ENCODE results near the gene RPTOR. TPM values are rescaled to one million over a fixed set of nuclear protein-coding genes. Genes with fewer than 3 reads are reported as not detected.

Gene RPTOR
- polyA plus RNA-seq, 1 of the 3 experiments (the other 2 are of a cell fraction): 14.9 TPM

DNA sequence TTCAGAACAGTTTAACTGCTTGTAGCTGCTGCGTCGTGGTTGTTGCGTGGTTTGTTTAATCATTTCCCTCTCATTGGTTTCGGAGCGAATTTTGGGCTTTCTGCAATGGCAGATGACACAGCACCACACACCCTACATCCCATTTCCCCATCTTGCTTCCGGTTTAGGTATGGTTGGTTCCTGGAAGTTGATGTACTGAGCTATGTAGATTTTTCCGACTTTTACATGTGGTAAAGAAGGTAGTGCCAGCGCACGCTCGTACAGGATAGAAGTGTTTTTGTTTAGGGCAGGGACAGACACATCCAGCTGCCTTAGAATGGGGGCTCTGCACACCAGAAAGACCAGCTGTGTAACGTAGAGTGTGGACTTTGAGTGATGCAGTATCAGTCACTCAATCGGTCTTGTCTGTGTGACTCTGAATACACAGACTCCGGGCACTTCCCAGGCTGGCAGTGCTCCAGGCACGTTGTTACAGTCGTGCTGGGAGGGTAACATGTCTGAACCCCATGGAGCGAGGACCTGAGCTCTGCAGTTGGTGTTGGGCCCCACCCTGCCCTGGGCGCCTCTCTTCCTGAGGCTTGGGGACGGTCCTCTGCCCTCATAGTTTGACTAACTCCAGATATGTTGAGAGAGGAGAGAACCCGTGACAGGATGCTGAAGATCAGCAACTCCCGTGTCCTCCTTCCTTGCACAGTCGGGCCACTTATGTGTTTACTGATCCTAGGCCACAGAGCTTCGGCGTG lies 275.0 kb downstream of the RPTOR start:
- Histone ChIP-seq H3K9me2 (no peaks in the 10 kb centered on the region), H3K4me1 (ENCODE audit: control insufficient read depth in 1 of 2, insufficient read depth in 2 of 2, low read depth in 1 of 2, low read length in 1 of 2) (peaks cover 5 to 28% of the 10 kb centered on the region in 2 experiments; a peak in 1 of 4 replicates), H3K9ac (no peak overlapping the region), H3K27me3 (ENCODE audit: insufficient read depth) (no peaks in the 10 kb centered on the region), H2AFZ (ENCODE audit: low read depth) (no peak overlapping the region), H3K9me3 (no peaks in the 10 kb centered on the region), H3K36me3 (replicated peaks in 1 of 2; ENCODE audit: control insufficient read depth in 1 of 2, insufficient read depth in 2 of 2, low read length in 1 of 2) (peaks cover 5 to 20% of the 10 kb centered on the region in 2 experiments), H3K4me2 (no peak overlapping the region), H3F3A (replicated peaks; ENCODE audit: insufficient read depth) (no peaks in the 10 kb centered on the region), H3K79me2 (ENCODE audit: insufficient read depth) (no peaks in the 10 kb centered on the region), H3K4me3 (ENCODE audit: low read depth in 2 of 2, low read length in 1 of 2) (no peak overlapping the region), H3K27ac (ENCODE audit: low read depth in 2 of 2, low read length in 1 of 2) (peak overlapping the region in 1 of 2 experiments; percentile 26; a peak in 1 of 4 replicates), H4K20me1 (ENCODE audit: insufficient read depth) (no peaks in the 10 kb centered on the region)
- peak; percentile 74 for DNase-seq
- ChIA-PET CTCF (interaction anchor here (0.8 to 1.6 kb wide), 7 partner anchors 9 to 392 kb away, joined by 3 to 6 read pairs (median 3); no protein-coding TSS in a partner anchor), POLR2A (interaction anchor here (2.4 kb wide), 1 partner anchor 13 kb away, joined by 9 read pairs; no protein-coding TSS in a partner anchor)
- 79% methylated on average over 23 of the region's 23 CpGs for WGBS (ENCODE audit: low lambda C conversion rate)
- TF ChIP-seq USF1 (IDR thresholded peaks at IDR 0.05; ENCODE audit: borderline replicate concordance, low read depth) (no peak), JUND (IDR thresholded peaks at IDR 0.05) (no peak), FOSL2 (IDR thresholded peaks at IDR 0.05; ENCODE audit: borderline replicate concordance, low read depth) (no peak), MEF2A (IDR thresholded peaks at IDR 0.05; ENCODE audit: borderline replicate concordance, low read depth) (no peak), NRF1 (IDR thresholded peaks at IDR 0.05; ENCODE audit: low read depth, low read length) (no peak), FOXJ3 (CRISPR knock-in tag; IDR thresholded peaks at IDR 0.05) (no peak), YY1 (IDR thresholded peaks at IDR 0.05; ENCODE audit: low read depth) (no peak), EZH2phosphoT487 (IDR thresholded peaks at IDR 0.05; ENCODE audit: borderline replicate concordance, low read depth) (no peak), EP300 (IDR thresholded peaks at IDR 0.05; ENCODE audit: borderline replicate concordance in 1 of 2, low read depth in 1 of 2, low read length in 1 of 2) (no peak)
- TF ChIP-seq, protein P1, sequence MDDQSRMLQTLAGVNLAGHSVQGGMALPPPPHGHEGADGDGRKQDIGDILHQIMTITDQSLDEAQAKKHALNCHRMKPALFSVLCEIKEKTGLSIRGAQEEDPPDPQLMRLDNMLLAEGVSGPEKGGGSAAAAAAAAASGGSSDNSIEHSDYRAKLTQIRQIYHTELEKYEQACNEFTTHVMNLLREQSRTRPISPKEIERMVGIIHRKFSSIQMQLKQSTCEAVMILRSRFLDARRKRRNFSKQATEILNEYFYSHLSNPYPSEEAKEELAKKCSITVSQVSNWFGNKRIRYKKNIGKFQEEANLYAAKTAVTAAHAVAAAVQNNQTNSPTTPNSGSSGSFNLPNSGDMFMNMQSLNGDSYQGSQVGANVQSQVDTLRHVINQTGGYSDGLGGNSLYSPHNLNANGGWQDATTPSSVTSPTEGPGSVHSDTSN (IDR thresholded peaks at IDR 0.05): no peak
- TF ChIP-seq, protein P2, sequence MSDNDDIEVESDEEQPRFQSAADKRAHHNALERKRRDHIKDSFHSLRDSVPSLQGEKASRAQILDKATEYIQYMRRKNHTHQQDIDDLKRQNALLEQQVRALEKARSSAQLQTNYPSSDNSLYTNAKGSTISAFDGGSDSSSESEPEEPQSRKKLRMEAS (IDR thresholded peaks at IDR 0.05; ENCODE audit: low read depth): no peak
- TF ChIP-seq, protein P3, sequence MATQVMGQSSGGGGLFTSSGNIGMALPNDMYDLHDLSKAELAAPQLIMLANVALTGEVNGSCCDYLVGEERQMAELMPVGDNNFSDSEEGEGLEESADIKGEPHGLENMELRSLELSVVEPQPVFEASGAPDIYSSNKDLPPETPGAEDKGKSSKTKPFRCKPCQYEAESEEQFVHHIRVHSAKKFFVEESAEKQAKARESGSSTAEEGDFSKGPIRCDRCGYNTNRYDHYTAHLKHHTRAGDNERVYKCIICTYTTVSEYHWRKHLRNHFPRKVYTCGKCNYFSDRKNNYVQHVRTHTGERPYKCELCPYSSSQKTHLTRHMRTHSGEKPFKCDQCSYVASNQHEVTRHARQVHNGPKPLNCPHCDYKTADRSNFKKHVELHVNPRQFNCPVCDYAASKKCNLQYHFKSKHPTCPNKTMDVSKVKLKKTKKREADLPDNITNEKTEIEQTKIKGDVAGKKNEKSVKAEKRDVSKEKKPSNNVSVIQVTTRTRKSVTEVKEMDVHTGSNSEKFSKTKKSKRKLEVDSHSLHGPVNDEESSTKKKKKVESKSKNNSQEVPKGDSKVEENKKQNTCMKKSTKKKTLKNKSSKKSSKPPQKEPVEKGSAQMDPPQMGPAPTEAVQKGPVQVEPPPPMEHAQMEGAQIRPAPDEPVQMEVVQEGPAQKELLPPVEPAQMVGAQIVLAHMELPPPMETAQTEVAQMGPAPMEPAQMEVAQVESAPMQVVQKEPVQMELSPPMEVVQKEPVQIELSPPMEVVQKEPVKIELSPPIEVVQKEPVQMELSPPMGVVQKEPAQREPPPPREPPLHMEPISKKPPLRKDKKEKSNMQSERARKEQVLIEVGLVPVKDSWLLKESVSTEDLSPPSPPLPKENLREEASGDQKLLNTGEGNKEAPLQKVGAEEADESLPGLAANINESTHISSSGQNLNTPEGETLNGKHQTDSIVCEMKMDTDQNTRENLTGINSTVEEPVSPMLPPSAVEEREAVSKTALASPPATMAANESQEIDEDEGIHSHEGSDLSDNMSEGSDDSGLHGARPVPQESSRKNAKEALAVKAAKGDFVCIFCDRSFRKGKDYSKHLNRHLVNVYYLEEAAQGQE (IDR thresholded peaks at IDR 0.05; ENCODE audit: low read depth, low read length): no peak
